ENCODE measurements around the gene CCNB1IP1. TPM values are rescaled to one million over a fixed set of nuclear protein-coding genes. Genes with fewer than 3 reads are reported as not detected.
A peak's percentile ranks its signal among the peaks of the same experiment; 100 is the strongest.
"Not testable (repeated sequence)": the region's sequence is repeated elsewhere in the genome, so short reads cannot be mapped to it uniquely, and the experiment has no call there.

CCNB1IP1 gene
- total RNA-seq, 2 donors from 2014 or later = 56.8 to 122 TPM

DNA sequence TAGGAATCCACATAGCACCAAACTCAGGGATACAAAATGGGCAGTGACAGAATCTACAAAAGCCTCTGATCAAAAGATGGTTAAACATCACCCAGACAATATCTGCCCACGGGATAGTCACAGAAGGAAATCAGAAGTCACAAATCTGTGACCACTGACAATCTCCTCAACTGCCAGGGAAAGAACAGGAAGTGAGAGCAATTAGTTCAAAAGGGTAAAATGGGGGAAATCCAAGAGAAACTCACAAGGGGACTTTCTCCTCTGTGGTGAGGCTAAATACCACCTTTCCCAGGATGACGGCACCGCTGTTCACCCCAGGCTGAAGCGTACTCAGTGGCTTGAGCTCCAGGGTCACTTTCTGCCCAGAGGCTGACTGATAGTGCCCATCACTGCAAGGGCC is 38.0 kb downstream of the CCNB1IP1 start:
- Mint-ChIP-seq H3K27ac (peak overlapping the region in 1 of 2 donors; percentile 66), H3K36me3 (peaks cover 0 to 20% of the 10 kb centered on the region in 2 donors), H3K9me3 (no peaks in the 10 kb centered on the region)
- DNase-seq (ENCODE audit: low spot score in 2 of 2) (no peak), ATAC-seq (peak in 1 of 2 donors; percentile 95)

DNA sequence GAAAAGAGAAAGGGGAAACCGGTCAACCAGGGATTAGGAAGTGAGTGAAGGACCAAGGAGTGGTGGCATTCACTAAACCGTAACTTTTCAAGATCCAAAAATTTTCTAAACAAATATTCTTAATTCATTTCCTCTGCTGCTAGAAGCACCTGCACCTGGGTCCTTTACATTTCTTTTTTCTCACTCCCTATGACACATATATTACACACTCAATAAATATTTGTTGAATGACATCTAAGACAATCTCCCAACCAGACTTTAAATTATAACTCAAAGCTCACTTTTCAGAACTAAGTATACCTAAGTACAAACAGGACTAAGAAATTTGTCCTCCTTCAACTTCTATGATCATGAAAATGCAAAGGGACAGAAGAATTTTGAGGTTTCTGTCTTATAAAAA is 38.4 kb downstream of the CCNB1IP1 start:
- DNase-seq (ENCODE audit: low spot score in 2 of 2) (no peak), ATAC-seq (no peak)
- Mint-ChIP-seq H3K9me3 (no peaks in the 10 kb centered on the region), H3K27ac (no peak overlapping the region), H3K36me3 (peaks cover 4 to 20% of the 10 kb centered on the region in 2 donors)

DNA sequence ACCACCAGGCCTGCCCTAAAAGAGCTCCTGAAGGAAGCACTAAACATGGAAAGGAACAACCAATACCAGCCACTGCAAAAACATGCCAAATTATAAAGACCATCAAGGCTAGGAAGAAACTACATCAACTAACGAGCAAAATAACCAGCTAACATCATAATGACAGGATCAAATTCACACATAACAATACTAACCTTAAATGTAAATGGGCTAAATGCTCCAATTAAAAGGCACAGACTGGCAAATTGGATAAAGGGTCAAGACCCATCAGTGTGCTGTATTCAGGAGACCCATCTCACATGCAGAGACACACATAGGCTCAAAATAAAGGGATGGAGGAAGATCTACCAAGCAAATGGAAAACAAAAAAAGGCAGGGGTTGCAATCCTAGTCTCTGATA is 51.1 kb downstream of the CCNB1IP1 start:
- DNase-seq (ENCODE audit: low spot score in 2 of 2); ATAC-seq; H3K27ac Mint-ChIP-seq: not testable (repeated sequence)
- peaks cover 61% of the 10 kb centered on the region in 2 donors for H3K36me3 Mint-ChIP-seq
- peaks cover 9 to 24% of the 10 kb centered on the region in 2 donors for H3K9me3 Mint-ChIP-seq

DNA sequence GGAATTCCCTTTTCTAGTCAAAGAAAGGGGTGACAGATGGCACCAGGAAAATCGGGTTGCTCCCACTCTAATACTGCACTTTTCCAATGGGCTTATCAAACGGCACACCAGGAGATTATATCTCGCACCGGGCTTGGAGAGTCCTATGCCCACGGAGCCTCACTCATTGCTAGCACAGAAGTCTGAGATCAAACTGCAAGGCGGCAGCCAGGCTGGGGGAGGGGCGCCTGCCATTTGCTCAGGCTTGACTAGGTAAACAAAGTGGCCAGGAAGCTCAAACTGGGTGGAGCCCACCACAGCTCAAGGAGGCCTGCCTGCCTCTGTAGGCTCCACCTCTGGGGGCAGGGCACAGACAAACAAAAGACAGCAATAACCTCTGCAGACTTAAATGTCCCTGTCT is 52.8 kb downstream of the CCNB1IP1 start:
- Mint-ChIP-seq H3K27ac (peak overlapping the region in 1 of 2 donors; percentile 14), H3K9me3 (peaks cover 9 to 30% of the 10 kb centered on the region in 2 donors)

DNA sequence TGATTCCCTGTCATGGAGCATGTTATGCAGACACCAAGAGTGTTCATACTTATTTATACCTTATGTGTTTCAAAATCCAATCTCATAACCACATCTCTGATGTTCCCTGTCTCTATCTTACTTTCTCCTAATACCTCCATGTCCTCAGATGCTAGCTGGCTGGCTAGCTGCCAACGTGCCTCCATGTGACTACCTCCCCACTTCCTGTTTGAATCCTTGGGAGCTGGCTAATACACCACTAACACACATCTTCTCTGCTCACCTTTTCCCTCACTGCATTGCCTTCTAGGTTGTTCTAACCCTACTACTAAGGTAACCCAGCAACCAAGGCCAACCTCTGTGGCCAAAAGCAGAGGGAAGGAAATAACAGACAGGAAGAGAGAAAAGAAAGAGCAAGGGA is 54.7 kb downstream of the CCNB1IP1 start:
- ATAC-seq = no peak
- Mint-ChIP-seq H3K36me3 (peaks cover 59 to 62% of the 10 kb centered on the region in 2 donors), H3K9me3 (peaks cover 17 to 37% of the 10 kb centered on the region in 2 donors), H3K27ac (no peak overlapping the region)
- no peak for DNase-seq (ENCODE audit: low spot score in 2 of 2)

More for the DNA sequence above, 52.8 kb downstream of the CCNB1IP1 start:
- not testable (repeated sequence) for ATAC-seq; DNase-seq (ENCODE audit: low spot score in 2 of 2)
- peaks cover 55 to 56% of the 10 kb centered on the region in 2 donors for H3K36me3 Mint-ChIP-seq

GRCh38 chr14:20277409-20277808 is 55.7 kb downstream of the CCNB1IP1 start:
- H3K27ac Mint-ChIP-seq = no peak overlapping the region
- DNase-seq (ENCODE audit: low spot score in 2 of 2) (no peak), ATAC-seq (no peak)
- peaks cover 20 to 32% of the 10 kb centered on the region in 2 donors for H3K9me3 Mint-ChIP-seq
- peaks cover 59 to 61% of the 10 kb centered on the region in 2 donors for H3K36me3 Mint-ChIP-seq

DNA sequence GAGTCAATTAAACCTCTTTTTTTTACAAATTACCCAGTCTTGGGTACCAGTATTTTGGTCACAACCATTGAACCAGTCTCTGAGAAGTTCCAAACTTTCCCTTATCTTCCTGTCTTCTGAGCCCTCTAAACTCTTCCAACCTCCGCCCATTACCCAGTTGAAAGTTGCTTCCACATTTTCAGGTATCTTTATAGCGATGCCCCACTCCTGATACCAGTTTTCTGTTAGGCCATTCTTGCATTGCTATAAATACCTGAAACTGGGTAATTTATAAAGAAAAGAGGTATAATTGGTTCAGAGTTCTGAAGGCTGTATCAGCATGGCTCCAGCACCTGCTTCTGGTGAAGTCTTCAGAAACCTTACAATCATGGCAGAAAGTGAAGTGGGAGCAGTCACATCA is 59.0 kb downstream of the CCNB1IP1 start:
- no peak overlapping the region for H3K27ac Mint-ChIP-seq
- ATAC-seq (no peak), DNase-seq (ENCODE audit: low spot score in 2 of 2) (no peak)
- H3K9me3 Mint-ChIP-seq = peaks cover 21 to 37% of the 10 kb centered on the region in 2 donors
- H3K36me3 Mint-ChIP-seq = peaks cover 45 to 46% of the 10 kb centered on the region in 2 donors

DNA sequence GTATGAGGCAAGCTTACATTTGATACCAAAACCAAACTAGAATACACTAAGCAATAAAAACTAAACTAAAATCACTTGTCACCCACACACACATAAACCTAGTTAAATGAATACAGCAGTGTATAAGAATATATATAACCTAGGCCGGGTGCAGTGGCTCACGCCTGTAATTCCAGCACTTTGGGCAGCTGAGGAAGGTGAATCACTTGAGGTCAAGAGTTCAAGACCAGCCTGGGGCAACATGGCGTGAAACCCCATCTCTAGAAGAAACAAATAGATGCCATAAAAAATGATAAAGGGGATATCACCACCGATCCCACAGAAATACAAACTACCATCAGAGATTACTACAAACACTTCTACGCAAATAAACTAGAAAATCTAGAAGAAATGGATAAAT is 68.7 kb downstream of the CCNB1IP1 start:
- H3K36me3 Mint-ChIP-seq; ATAC-seq; H3K9me3 Mint-ChIP-seq; DNase-seq (ENCODE audit: low spot score in 2 of 2): not testable (repeated sequence)
- H3K27ac Mint-ChIP-seq = peak overlapping the region in 1 of 2 donors; percentile 25

DNA sequence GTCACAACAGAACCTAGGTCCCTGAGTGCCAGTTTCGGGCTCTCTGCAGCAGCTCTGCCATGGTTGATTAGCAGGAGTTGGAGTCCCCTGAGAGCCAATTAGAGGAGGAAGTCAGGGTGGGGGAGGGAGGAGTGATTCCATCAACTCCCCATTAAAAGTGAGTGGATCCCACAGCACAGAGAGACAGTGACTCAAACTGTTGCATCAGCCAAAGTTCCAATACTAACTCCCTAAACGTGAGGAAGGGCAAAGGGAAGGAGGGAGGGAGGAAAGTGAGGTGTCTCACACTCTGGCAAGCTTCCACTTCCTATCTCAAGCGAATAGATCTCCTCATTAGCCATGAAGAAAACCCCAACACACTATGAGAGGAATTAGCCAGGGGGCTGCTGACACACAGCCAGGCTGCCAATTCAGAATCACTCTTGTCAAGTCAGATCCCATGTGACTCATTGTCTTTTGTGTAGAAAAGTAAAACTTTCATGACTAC is 70.4 kb downstream of the CCNB1IP1 start:
- H3K27ac Mint-ChIP-seq = no peak overlapping the region
- H3K36me3 Mint-ChIP-seq = peaks cover 0 to 5% of the 10 kb centered on the region in 2 donors
- ATAC-seq = no peak
- DNase-seq (ENCODE audit: low spot score in 2 of 2) = no peak
- no peaks in the 10 kb centered on the region for H3K9me3 Mint-ChIP-seq

Other genes starting within 250 kb of the CCNB1IP1 start
- gene OR4K17, start 222.5 kb downstream of the CCNB1IP1 start, total RNA-seq = not detected
- gene OR4N5, start 194.5 kb downstream of the CCNB1IP1 start, total RNA-seq = not detected
- gene OR11G2, start 142.4 kb downstream of the CCNB1IP1 start, total RNA-seq = not detected
- not detected for gene OR11H6, start 109.6 kb downstream of the CCNB1IP1 start, total RNA-seq
- not detected for gene OR11H7, start 104.3 kb downstream of the CCNB1IP1 start, total RNA-seq
- gene OR11H4, start 94.0 kb downstream of the CCNB1IP1 start, total RNA-seq = not detected
- 10 to 100 TPM in 1 of 2 donors, 1 to 10 TPM in 1; 5.7 to 21.6 TPM for gene TTC5, start 27.3 kb downstream of the CCNB1IP1 start, total RNA-seq
- gene PARP2, start 10.4 kb upstream of the CCNB1IP1 start, total RNA-seq = 100 to 1,000 TPM in 1 of 2 donors, 10 to 100 TPM in 1; 45.9 to 121 TPM
- gene TEP1, start 80.2 kb upstream of the CCNB1IP1 start, total RNA-seq = 10 to 100 TPM; 43.3 to 69.8 TPM
- under 1 TPM; 0.04 to 0.09 TPM for gene KLHL33, start 102.9 kb upstream of the CCNB1IP1 start, total RNA-seq
- gene OSGEP, start 121.5 kb upstream of the CCNB1IP1 start, total RNA-seq = 10 to 100 TPM; 43.3 to 58.6 TPM
- gene APEX1, start 121.9 kb upstream of the CCNB1IP1 start, total RNA-seq = 100 to 1,000 TPM; 171 to 234 TPM
- 10 to 100 TPM; 29.1 to 90.2 TPM for gene PIP4P1, start 128.2 kb upstream of the CCNB1IP1 start, total RNA-seq
- gene PNP, start 136.1 kb upstream of the CCNB1IP1 start, total RNA-seq = 100 to 1,000 TPM; 167 to 241 TPM
- gene RNASE10, start 172.3 kb upstream of the CCNB1IP1 start, total RNA-seq = under 1 TPM; 0.43 to 0.71 TPM
- not detected for gene RNASE9, start 227.8 kb upstream of the CCNB1IP1 start, total RNA-seq